Ovary (tissue), 9 donors: Measurements from ENCODE around the gene EPHB1. TPM values are rescaled to one million over a fixed set of nuclear protein-coding genes. Genes with fewer than 3 reads are reported as not detected.

Source experiments
- DNase-seq, 5 donors: peaks; one replicate each; pipeline ENCODE4 v3.0.0-alpha.2; 2019 to 2020
- H3K27ac ChIP-seq, 2 donors: fragments of 200-600 bp; one replicate each; pipeline versions ENCODE4 v1.5.1 to v1.8.0; 2019 to 2022
- H3K27me3 ChIP-seq: fragments of 200-600 bp; one replicate; pipeline ENCODE4 v1.8.0; 2022
- H3K36me3 ChIP-seq: fragments of 200-600 bp; sonication (generic); one replicate; pipeline ENCODE4 v1.5.1; 2019
- H3K4me1 ChIP-seq: one replicate; pipeline ENCODE4 v1.8.1; 2013; ENCODE audit warnings: mild to moderate bottlenecking, moderate library complexity; ENCODE audit not compliant: insufficient read depth
- H3K4me3 ChIP-seq: fragments of 200-600 bp; sonication (generic); one replicate; pipeline ENCODE4 v1.5.1; 2017
- H3K9me3 ChIP-seq, 2 donors: fragments of 200-600 bp in 1 of 2; sonication (generic) in 1 of 2; one replicate each; pipeline versions ENCODE4 v1.5.1 to v1.8.1; 2013 to 2019; ENCODE audit warnings: mild to moderate bottlenecking in 1 of 2, moderate library complexity in 1 of 2
- EP300 ChIP-seq: sonication (generic); formaldehyde crosslinking; IDR thresholded peaks from one replicate; pipeline ENCODE4 v1.6.1; 2017; ENCODE audit warnings: antibody characterized with exemption
- POLR2A ChIP-seq: fragments of 450-650 bp; IDR thresholded peaks from one replicate; pipeline ENCODE4 v1.6.1; 2017; ENCODE audit warnings: antibody characterized with exemption, mild to moderate bottlenecking, moderate library complexity
- WGBS, 3 donors: extraction: QIAGEN DNeasy Blood & Tissue Kit in 1 of 3; methylation state at CpG; one replicate each; pipeline versions ENCODE4 v1.1.5 to v1.1.7; 2013 to 2017; 5-methylcytosine and 5-hydroxymethylcytosine counted together
- intact Hi-C, 4 donors: fragments of 100-400 bp; cut with DNase I; formaldehyde crosslinking; loops; one replicate each; pipeline versions ENCODE4 v1.11.0 to v1.15.1; 2022 to 2023
- polyA plus RNA-seq, 2 donors: library from polyadenylated mRNA; stranded (reverse); fragments of 200-250 nt in 1 of 2; fragments of 350-450 nt in 1 of 2; fragmentation: Illumina TruSeq in 1 of 2; extraction: RNeasy Lipid Tissue Mini Kit (QIAGEN cat#74804) in 1 of 2; gene quantifications; one replicate each; pipeline ENCODE4 v1.2.3, GENCODE V29; 2013 to 2014
- total RNA-seq, 7 donors: library from RNA; depleted of rRNA in 2 of 7; stranded (reverse); fragments of >200 nt in 2 of 7; fragmentation: NEBNext Ultra II Directional in 3 of 7; extraction: Animal tissue kit (Norgen Biotek cat#: 25700) in 3 of 7; gene quantifications; one replicate each; pipeline versions ENCODE4 v1.1.0 to v1.2.4, GENCODE V29; 2016 to 2023
- TF ChIP-seq, protein P1 (sequence below), 3 donors: fragments of 450-650 bp in 2 of 3; fragments of 200-600 bp in 1 of 3; IDR thresholded peaks; one replicate each; pipeline versions ENCODE4 v1.5.1 to v1.8.0; 2016 to 2022; ENCODE audit warnings: antibody characterized with exemption in 3 of 3, mild to moderate bottlenecking in 1 of 3
- donor health status: DM: no; HTN: no; CAD: no; lungs with moderate emphysema.
- donor health status: DM: no; HTN: no; CAD: no.
- donor health status: Bipolar disorder and iron deficiency.
- donor health status: DM: yes; HTN: yes; CAD: no.
- donor health status: DM: no; HTN: no; CAD: no.
- donor health status: DM: yes; HTN: yes; CAD: no.

EPHB1 gene
- total and polyA plus RNA-seq, 9 donors = 0.25 to 2.7 (median 1.0) TPM

DNA sequence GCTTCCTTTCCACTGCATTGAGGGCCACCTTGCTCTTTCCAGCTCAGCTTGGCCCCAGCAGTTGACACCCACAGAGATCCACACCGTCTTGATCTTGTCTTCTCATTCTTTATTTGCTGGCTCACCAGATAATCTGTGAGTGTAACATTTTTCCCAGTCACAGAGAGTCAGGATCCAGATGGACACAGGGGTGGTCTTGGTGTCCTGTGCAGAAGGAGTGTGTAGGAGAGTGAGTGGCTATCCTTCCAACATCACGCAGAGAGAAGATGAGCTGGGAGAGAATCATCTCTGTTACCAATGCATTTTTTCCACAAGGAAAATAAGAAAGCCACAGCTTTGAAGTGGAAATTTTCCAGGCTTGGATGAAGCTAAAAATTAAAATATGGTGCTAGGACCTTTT lies 100.1 kb downstream of the EPHB1 start:
- no peak for TF ChIP-seq POLR2A
- H3K4me1 ChIP-seq = no peaks in the 10 kb centered on the region
- WGBS, 3 donors = 48 to 65% (median 49%) methylated on average over 2 of the region's 2 CpGs
- no peak overlapping the region for H3K4me3 ChIP-seq
- no peaks in the 10 kb centered on the region for H3K36me3 ChIP-seq
- intact Hi-C loops = no loop called here
- no peaks in the 10 kb centered on the region for H3K27me3 ChIP-seq
- DNase-seq = no peak
- no peak overlapping the region for H3K27ac ChIP-seq
- no peaks in the 10 kb centered on the region for H3K9me3 ChIP-seq

DNA sequence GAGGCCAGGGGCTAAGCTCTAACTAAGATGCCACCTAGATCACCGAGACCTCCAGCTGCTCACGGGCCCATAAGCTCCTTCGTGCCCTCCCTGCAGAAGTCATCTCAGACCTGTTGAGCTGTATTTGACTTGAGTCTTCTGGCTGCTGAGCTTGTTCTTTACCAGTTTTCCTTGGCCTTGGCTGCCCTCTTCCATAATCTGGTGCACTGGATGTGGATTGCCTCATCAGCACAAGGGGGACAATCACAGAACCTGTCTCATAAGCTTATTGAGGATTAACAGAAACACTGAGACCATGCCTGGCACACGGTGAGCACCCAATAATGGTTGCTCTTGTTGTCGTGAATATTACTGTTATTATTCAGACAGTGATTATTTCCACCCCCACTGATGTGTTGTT lies 101.1 kb downstream of the EPHB1 start:
- H3K4me1 ChIP-seq = no peaks in the 10 kb centered on the region
- TF ChIP-seq, protein P1, sequence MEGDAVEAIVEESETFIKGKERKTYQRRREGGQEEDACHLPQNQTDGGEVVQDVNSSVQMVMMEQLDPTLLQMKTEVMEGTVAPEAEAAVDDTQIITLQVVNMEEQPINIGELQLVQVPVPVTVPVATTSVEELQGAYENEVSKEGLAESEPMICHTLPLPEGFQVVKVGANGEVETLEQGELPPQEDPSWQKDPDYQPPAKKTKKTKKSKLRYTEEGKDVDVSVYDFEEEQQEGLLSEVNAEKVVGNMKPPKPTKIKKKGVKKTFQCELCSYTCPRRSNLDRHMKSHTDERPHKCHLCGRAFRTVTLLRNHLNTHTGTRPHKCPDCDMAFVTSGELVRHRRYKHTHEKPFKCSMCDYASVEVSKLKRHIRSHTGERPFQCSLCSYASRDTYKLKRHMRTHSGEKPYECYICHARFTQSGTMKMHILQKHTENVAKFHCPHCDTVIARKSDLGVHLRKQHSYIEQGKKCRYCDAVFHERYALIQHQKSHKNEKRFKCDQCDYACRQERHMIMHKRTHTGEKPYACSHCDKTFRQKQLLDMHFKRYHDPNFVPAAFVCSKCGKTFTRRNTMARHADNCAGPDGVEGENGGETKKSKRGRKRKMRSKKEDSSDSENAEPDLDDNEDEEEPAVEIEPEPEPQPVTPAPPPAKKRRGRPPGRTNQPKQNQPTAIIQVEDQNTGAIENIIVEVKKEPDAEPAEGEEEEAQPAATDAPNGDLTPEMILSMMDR (IDR thresholded peaks at IDR 0.05) = no peak
- TF ChIP-seq POLR2A (no peak), EP300 (no peak)
- H3K27me3 ChIP-seq = no peaks in the 10 kb centered on the region
- H3K36me3 ChIP-seq = no peaks in the 10 kb centered on the region
- DNase-seq = no peak
- H3K27ac ChIP-seq = no peak overlapping the region
- intact Hi-C loops = no loop called here
- no peaks in the 10 kb centered on the region for H3K9me3 ChIP-seq
- H3K4me3 ChIP-seq = no peak overlapping the region
- WGBS, 3 donors = 79 to 90% (median 85%) methylated on average over 5 of the region's 5 CpGs

DNA sequence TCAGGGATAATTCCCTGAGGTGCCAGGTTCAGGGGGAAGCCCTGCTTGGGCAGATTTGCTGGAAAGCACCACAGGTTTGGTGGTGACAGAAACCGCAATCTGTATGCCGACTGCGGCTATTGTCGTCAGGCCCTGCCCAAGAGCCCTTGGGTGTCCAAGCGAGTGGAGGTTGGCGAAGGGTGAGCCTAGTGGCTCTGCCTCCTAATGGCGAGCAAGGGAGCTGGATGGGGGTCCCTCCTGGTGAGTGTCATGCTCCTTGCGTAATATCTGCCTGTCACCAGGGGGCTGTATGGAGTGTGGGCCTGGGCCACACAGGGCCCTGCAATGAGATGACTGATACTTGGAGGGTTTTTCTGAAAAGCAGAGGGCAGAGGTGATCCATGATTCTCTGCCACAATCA lies 101.6 kb downstream of the EPHB1 start:
- TF ChIP-seq POLR2A = no peak
- no peak for TF ChIP-seq EP300
- TF ChIP-seq, protein P1 (IDR thresholded peaks at IDR 0.05) = no peak
- intact Hi-C loops = no loop called here
- DNase-seq = no peak
- 94 to 96% (median 94%) methylated on average over 8 of the region's 8 CpGs for WGBS, 3 donors
- no peak overlapping the region for H3K27ac ChIP-seq
- H3K9me3 ChIP-seq = no peaks in the 10 kb centered on the region
- no peak overlapping the region for H3K4me3 ChIP-seq
- no peaks in the 10 kb centered on the region for H3K36me3 ChIP-seq
- no peaks in the 10 kb centered on the region for H3K4me1 ChIP-seq
- no peaks in the 10 kb centered on the region for H3K27me3 ChIP-seq

DNA sequence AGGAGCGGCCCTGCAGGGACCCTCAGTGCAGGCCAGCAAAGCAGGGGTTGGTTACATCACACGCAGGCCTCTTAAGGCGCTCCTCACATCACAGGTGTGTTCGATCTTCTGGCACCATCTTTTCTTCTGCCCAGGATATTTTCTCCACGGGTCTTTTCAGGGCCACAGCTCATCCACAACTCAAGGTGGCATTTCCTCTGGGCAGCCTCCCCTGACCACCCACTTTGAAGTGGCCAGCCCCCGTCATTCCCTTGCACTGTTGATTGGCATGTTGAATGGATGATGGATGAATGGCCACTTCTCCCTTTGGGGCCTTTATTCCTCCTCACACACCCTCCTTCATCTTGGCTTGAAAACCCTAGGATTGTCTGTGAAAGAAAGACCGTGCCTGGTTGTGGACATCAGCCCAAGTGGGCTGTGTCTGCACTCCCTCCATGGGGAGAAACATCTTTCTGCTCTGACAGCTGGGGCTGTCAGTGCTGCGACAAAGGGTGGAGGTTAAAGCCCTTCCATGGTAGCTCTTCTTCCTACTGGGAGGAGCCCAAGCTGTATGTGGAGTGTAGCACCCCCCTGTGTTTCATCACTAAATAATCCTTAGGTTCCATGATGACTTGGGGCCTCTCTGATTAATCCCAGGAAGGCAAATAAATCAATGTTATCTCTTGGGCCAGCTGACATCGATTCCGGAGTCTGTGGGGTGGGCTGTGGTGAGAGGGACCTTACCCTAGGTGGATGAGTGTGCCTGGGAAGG lies 102.5 kb downstream of the EPHB1 start:
- no peak for DNase-seq
- TF ChIP-seq EP300 (no peak), POLR2A (no peak)
- TF ChIP-seq, protein P1 (IDR thresholded peaks at IDR 0.05) = no peak
- H3K27ac ChIP-seq = no peak overlapping the region
- H3K4me1 ChIP-seq = no peaks in the 10 kb centered on the region
- no peaks in the 10 kb centered on the region for H3K36me3 ChIP-seq
- H3K9me3 ChIP-seq = no peaks in the 10 kb centered on the region
- no peaks in the 10 kb centered on the region for H3K27me3 ChIP-seq
- 67 to 75% (median 71%) methylated on average over 10 of the region's 10 CpGs for WGBS, 3 donors
- no peak overlapping the region for H3K4me3 ChIP-seq
- intact Hi-C loops = no loop called here

DNA sequence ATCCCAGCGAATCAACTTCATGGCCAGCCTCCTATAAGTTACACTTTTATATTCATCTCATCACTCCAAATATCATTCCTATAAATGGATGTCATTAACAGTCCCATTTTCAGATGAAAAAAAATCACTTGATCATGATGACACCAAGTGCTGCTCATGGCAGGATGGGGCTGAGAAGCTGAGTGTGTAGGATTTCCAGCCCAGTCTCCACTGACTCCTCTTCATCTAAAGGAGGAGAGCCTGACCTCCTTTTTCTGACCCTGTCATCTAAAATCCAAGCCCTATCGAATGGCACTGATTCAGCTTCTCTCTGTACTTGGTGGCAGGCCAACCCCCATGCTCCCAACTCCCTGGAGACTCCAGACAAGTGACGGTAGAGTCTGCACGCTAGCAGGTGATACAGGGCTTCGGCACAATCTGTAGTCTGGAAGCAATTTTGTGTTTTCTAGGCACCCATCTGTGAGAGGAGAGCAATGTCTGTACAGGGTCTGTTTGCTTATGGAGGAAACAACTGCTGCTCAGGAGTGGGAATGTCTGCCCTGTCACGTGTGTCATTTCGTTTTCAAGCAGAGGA lies 103.2 kb downstream of the EPHB1 start:
- intact Hi-C loops = no loop called here
- H3K4me1 ChIP-seq = no peaks in the 10 kb centered on the region
- no peak for DNase-seq
- WGBS, 3 donors = 81 to 88% (median 84%) methylated on average over 7 of the region's 7 CpGs
- TF ChIP-seq POLR2A (no peak), EP300 (no peak)
- TF ChIP-seq, protein P1 (IDR thresholded peaks at IDR 0.05) = no peak
- H3K27me3 ChIP-seq = no peaks in the 10 kb centered on the region
- no peaks in the 10 kb centered on the region for H3K9me3 ChIP-seq
- no peak overlapping the region for H3K27ac ChIP-seq
- H3K4me3 ChIP-seq = no peak overlapping the region
- H3K36me3 ChIP-seq = no peaks in the 10 kb centered on the region
